Measurements from ENCODE around the gene IL1A.

The IL1A gene

DNA sequence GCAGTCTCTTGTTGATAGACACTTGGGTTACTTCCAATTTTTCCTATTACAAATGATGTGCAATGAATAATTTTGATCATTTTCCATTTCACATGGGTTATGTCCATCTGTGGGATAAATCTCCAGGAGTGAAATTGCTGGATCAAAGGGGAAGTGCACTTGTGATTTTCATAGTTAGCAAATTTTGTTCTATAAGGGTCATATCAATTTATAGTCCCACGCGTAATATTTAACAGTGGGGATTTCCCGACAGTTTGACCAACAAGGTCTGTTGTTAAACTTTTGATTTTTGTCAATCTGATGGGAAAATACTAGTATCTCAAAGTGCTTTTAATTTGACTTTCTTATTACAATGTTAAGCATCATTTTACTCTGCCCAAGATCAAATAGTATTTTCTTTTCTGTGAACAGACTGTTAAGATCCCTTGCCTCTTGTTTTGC, 44.0 kb upstream of the IL1A start:
- H3K4me2 ChIP-seq (ENCODE audit: low read length), result no peak overlapping the region
- H3K36me3 ChIP-seq (ENCODE audit: insufficient read depth, low read length), result no peaks in the 10 kb centered on the region
- H3K9me2 ChIP-seq (ENCODE audit: low read depth, low read length), result no peaks in the 10 kb centered on the region
- H4K20me1 ChIP-seq (ENCODE audit: insufficient read depth, low read length), result no peaks in the 10 kb centered on the region
- H3K9ac ChIP-seq (ENCODE audit: low read length), result no peak overlapping the region
- H3K9me3 ChIP-seq (ENCODE audit: low read length), result no peaks in the 10 kb centered on the region
- TF ChIP-seq, protein P1, sequence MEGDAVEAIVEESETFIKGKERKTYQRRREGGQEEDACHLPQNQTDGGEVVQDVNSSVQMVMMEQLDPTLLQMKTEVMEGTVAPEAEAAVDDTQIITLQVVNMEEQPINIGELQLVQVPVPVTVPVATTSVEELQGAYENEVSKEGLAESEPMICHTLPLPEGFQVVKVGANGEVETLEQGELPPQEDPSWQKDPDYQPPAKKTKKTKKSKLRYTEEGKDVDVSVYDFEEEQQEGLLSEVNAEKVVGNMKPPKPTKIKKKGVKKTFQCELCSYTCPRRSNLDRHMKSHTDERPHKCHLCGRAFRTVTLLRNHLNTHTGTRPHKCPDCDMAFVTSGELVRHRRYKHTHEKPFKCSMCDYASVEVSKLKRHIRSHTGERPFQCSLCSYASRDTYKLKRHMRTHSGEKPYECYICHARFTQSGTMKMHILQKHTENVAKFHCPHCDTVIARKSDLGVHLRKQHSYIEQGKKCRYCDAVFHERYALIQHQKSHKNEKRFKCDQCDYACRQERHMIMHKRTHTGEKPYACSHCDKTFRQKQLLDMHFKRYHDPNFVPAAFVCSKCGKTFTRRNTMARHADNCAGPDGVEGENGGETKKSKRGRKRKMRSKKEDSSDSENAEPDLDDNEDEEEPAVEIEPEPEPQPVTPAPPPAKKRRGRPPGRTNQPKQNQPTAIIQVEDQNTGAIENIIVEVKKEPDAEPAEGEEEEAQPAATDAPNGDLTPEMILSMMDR (IDR thresholded peaks at IDR 0.05; ENCODE audit: low read length), result no peak
- no peak for TF ChIP-seq EZH2 (IDR thresholded peaks at IDR 0.05; ENCODE audit: borderline replicate concordance, low read length)
- H3K79me2 ChIP-seq (ENCODE audit: insufficient read depth, low read length), result no peaks in the 10 kb centered on the region
- no peak overlapping the region for H2AFZ ChIP-seq (ENCODE audit: low read length)
- no peaks in the 10 kb centered on the region for H3F3A ChIP-seq (ENCODE audit: insufficient read depth, low read length)
- H3K4me3 ChIP-seq (ENCODE audit: low read depth, low read length, poor library complexity, severe bottlenecking), result no peak overlapping the region
- no peaks in the 10 kb centered on the region for H3K4me1 ChIP-seq (ENCODE audit: insufficient read depth, low read length, severe bottlenecking)
- no peaks in the 10 kb centered on the region for H3K27me3 ChIP-seq (ENCODE audit: insufficient read depth, low read length)
- H3K27ac ChIP-seq (ENCODE audit: low read depth, low read length, poor library complexity, severe bottlenecking), result no peak overlapping the region

DNA sequence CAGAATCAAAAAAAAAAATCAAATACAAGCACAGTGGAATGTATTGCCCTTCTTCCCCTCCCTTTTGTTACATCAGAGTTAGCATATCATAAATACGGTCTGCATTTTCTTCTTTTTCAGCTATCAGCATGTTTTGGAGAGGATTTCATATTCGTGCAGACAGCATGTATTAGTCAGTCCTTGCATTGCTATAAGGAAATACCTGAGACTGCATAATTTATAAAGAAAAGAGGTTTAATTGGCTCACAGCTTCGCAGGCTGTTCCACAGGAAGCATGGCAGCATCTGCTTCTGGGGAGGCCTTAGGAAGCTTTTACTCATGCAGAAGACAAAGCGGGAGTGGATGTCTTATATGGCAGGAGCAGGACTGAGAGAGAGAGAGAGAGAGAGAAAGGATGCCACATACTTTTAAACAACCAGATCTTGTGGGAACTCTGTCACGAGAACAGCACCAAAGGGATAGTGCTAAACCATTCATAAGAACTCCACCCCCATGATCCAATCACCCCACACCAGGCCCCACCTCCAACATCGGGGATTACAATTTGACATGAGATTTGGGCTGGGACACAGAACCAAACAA, 43.4 kb upstream of the IL1A start:
- H3K79me2 ChIP-seq (ENCODE audit: insufficient read depth, low read length), result no peaks in the 10 kb centered on the region
- H2AFZ ChIP-seq (ENCODE audit: low read length), result no peak overlapping the region
- no peaks in the 10 kb centered on the region for H3F3A ChIP-seq (ENCODE audit: insufficient read depth, low read length)
- no peaks in the 10 kb centered on the region for H3K27me3 ChIP-seq (ENCODE audit: insufficient read depth, low read length)
- no peaks in the 10 kb centered on the region for H3K9me3 ChIP-seq (ENCODE audit: low read length)
- no peak overlapping the region for H3K9ac ChIP-seq (ENCODE audit: low read length)
- no peaks in the 10 kb centered on the region for H4K20me1 ChIP-seq (ENCODE audit: insufficient read depth, low read length)
- no peak overlapping the region for H3K4me2 ChIP-seq (ENCODE audit: low read length)
- no peak for TF ChIP-seq EZH2 (IDR thresholded peaks at IDR 0.05; ENCODE audit: borderline replicate concordance, low read length)
- TF ChIP-seq, protein P1 (IDR thresholded peaks at IDR 0.05; ENCODE audit: low read length), result no peak
- H3K4me3 ChIP-seq (ENCODE audit: low read depth, low read length, poor library complexity, severe bottlenecking), result no peak overlapping the region
- no peak overlapping the region for H3K27ac ChIP-seq (ENCODE audit: low read depth, low read length, poor library complexity, severe bottlenecking)
- H3K9me2 ChIP-seq (ENCODE audit: low read depth, low read length), result no peaks in the 10 kb centered on the region
- H3K36me3 ChIP-seq (ENCODE audit: insufficient read depth, low read length), result no peaks in the 10 kb centered on the region
- no peaks in the 10 kb centered on the region for H3K4me1 ChIP-seq (ENCODE audit: insufficient read depth, low read length, severe bottlenecking)

DNA sequence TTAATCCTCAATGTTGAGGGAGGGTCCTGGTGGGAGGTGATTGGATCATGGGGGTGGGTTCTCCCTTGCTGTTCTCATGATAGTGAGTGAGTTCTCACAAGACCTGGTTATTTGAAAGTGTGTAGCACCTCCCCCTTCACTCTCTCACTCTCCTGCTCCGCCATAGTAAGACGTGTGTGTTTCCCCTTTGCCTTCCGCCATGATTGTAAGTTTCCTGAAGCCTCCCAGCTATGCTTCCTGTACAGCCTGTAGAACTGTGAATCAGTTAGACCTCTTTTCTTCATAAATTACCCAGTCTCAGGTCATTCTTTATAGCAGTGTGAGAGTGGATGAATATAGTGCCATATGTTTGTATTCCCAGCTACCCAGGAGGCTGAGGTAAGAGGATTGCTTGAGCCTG, 42.7 kb upstream of the IL1A start:
- H3K9ac ChIP-seq (ENCODE audit: low read length), result no peak overlapping the region
- H3K4me1 ChIP-seq (ENCODE audit: insufficient read depth, low read length, severe bottlenecking), result no peaks in the 10 kb centered on the region
- no peaks in the 10 kb centered on the region for H3K27me3 ChIP-seq (ENCODE audit: insufficient read depth, low read length)
- H4K20me1 ChIP-seq (ENCODE audit: insufficient read depth, low read length), result no peaks in the 10 kb centered on the region
- no peak for TF ChIP-seq EZH2 (IDR thresholded peaks at IDR 0.05; ENCODE audit: borderline replicate concordance, low read length)
- TF ChIP-seq, protein P1 (IDR thresholded peaks at IDR 0.05; ENCODE audit: low read length), result no peak
- H3K9me3 ChIP-seq (ENCODE audit: low read length), result no peaks in the 10 kb centered on the region
- no peak overlapping the region for H3K4me2 ChIP-seq (ENCODE audit: low read length)
- H3K36me3 ChIP-seq (ENCODE audit: insufficient read depth, low read length), result no peaks in the 10 kb centered on the region
- H3K27ac ChIP-seq (ENCODE audit: low read depth, low read length, poor library complexity, severe bottlenecking), result no peak overlapping the region
- no peaks in the 10 kb centered on the region for H3K79me2 ChIP-seq (ENCODE audit: insufficient read depth, low read length)
- no peak overlapping the region for H3K4me3 ChIP-seq (ENCODE audit: low read depth, low read length, poor library complexity, severe bottlenecking)
- no peak overlapping the region for H2AFZ ChIP-seq (ENCODE audit: low read length)
- H3K9me2 ChIP-seq (ENCODE audit: low read depth, low read length), result no peaks in the 10 kb centered on the region
- no peaks in the 10 kb centered on the region for H3F3A ChIP-seq (ENCODE audit: insufficient read depth, low read length)

All from OCI-LY1 (cell line).